ENCODE data around the gene ALPL. TPM values are rescaled to one million over a fixed set of nuclear protein-coding genes. Genes with fewer than 3 reads are reported as not detected.

Gene ALPL
- total RNA-seq, 2 experiments from 2014 or later, result not detected

DNA sequence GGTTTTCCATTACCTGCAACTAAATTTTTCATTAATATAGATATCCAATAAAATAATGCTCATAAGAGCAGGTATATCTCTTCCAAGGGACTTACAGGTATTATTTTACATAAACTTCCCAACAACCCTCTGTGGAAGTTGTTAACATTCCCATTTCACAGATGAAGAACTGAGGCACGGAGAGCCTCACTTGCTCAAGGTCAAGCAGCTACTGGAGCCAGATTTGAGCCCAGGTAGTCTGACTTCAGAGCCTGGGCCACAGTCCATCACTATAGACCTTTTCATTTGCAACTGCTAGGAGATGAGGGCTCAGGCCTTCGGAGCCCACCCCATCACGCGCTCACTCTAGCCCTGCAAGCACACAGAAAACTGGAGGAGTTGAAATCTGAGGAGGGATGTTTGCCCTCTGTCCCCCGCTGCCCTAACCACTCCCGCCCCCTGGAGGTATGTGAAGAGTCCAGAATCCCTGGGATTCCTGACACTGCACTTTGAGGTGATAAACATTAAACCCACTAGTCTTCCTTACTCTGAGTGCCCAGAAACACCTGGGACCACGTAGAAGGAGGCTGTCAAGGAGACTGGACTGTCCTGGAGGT lies 11.7 kb upstream of the ALPL start:
- intact Hi-C loops (cut with micrococcal nuclease), result no loop called here
- H3K36me3 Mint-ChIP-seq (ENCODE audit: low read depth), result no peaks in the 10 kb centered on the region
- H3K27ac Mint-ChIP-seq, result no peak overlapping the region
- H3K9me3 Mint-ChIP-seq, result no peaks in the 10 kb centered on the region
- TF ChIP-seq, protein P1, sequence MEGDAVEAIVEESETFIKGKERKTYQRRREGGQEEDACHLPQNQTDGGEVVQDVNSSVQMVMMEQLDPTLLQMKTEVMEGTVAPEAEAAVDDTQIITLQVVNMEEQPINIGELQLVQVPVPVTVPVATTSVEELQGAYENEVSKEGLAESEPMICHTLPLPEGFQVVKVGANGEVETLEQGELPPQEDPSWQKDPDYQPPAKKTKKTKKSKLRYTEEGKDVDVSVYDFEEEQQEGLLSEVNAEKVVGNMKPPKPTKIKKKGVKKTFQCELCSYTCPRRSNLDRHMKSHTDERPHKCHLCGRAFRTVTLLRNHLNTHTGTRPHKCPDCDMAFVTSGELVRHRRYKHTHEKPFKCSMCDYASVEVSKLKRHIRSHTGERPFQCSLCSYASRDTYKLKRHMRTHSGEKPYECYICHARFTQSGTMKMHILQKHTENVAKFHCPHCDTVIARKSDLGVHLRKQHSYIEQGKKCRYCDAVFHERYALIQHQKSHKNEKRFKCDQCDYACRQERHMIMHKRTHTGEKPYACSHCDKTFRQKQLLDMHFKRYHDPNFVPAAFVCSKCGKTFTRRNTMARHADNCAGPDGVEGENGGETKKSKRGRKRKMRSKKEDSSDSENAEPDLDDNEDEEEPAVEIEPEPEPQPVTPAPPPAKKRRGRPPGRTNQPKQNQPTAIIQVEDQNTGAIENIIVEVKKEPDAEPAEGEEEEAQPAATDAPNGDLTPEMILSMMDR (IDR thresholded peaks at IDR 0.05), result no peak
- ATAC-seq, result no peak
- CTCF ChIA-PET, result no interaction called here
- H3K27me3 Mint-ChIP-seq, result peaks cover 5% of the 10 kb centered on the region
- no peak for DNase-seq
- no peaks in the 10 kb centered on the region for H3K4me1 Mint-ChIP-seq (ENCODE audit: low read depth)
- no peak overlapping the region for H3K4me3 Mint-ChIP-seq
- POLR2A ChIA-PET, result no interaction called here

DNA sequence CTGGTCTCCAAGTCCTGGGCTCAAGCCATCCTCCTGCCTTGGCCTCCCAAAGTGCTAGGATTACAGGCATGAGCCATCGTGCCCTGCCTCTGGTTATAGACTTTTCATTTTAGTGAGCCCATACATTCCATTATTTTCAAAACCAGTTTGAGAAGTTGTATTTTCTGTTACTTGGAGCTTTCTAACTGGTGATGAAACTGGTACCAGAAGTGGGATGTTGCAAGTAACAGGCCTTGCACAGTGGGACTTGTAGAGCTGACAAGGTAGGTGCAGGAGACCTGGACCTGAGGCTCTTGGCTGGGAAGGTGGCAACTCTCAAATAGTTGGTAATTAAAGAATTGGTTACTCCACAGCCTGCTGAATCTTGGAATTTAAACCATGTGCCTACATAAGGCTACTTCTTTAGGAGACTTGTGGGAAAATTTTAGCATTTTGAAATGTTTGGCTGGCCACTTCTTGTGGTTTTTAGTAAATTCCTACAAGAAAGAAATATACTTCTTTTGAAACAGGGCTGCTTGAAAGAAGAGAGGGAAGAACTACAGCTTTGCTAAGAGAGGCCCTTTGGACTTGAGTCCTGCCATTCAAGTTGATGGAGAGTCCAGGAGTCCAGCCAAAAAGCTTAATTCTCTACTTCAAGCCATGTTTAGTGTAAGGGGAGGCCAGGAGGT lies 9.8 kb upstream of the ALPL start:
- DNase-seq, result no peak
- TF ChIP-seq, protein P1 (IDR thresholded peaks at IDR 0.05), result no peak
- Mint-ChIP-seq H3K27me3 (peaks cover 5% of the 10 kb centered on the region), H3K4me1 (ENCODE audit: low read depth) (no peaks in the 10 kb centered on the region), H3K9me3 (no peaks in the 10 kb centered on the region), H3K4me3 (no peak overlapping the region), H3K36me3 (ENCODE audit: low read depth) (no peaks in the 10 kb centered on the region), H3K27ac (no peak overlapping the region)
- CTCF ChIA-PET, result interaction anchor here (0.9 to 1.2 kb wide), 2 partner anchors 12 to 25 kb away, joined by 3 read pairs; no protein-coding TSS in a partner anchor
- ATAC-seq, result no peak
- POLR2A ChIA-PET, result no interaction called here
- intact Hi-C loops (cut with micrococcal nuclease), result no loop called here

DNA sequence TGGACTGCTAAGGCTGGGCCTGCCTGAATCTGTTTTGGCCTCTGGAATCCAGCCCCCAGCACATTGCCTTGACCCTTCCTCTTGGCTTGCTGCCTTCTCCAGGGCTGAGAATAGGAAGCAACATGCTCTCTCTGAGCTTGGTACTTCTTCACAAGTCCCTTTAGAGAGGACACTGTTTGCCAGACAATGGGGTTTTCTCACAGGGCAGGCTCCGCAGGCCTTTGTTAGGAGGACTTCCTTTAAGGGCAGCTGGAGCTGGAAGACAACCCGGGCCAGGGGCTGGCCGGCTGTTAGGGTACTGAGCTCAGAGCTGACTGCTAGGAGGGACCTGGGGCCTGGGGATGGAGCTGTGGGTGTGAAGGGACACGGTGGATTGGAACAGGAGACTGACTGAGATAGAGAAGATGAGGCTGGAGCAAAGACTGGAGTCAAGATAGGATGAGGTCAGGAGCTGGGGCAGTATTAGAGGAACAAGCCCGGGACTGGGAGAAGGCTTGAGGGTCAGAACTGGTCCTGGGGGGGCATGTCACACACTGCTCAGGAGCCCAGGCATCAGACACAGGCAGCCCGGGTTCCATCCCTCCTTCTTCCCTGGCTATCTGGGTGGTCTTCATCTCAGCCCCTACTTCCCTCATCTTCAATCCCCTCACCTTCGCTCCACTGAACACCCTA lies 5.4 kb upstream of the ALPL start:
- H3K4me3 Mint-ChIP-seq, result no peak overlapping the region
- TF ChIP-seq, protein P1 (IDR thresholded peaks at IDR 0.05), result no peak
- ChIA-PET CTCF (no interaction called here), POLR2A (no interaction called here)
- H3K27me3 Mint-ChIP-seq, result peaks cover 24% of the 10 kb centered on the region
- DNase-seq (no peak), ATAC-seq (no peak)
- peaks cover 3% of the 10 kb centered on the region for H3K4me1 Mint-ChIP-seq (ENCODE audit: low read depth)
- intact Hi-C loops (cut with micrococcal nuclease), result no loop called here
- no peaks in the 10 kb centered on the region for H3K9me3 Mint-ChIP-seq
- H3K36me3 Mint-ChIP-seq (ENCODE audit: low read depth), result no peaks in the 10 kb centered on the region
- H3K27ac Mint-ChIP-seq, result no peak overlapping the region

DNA sequence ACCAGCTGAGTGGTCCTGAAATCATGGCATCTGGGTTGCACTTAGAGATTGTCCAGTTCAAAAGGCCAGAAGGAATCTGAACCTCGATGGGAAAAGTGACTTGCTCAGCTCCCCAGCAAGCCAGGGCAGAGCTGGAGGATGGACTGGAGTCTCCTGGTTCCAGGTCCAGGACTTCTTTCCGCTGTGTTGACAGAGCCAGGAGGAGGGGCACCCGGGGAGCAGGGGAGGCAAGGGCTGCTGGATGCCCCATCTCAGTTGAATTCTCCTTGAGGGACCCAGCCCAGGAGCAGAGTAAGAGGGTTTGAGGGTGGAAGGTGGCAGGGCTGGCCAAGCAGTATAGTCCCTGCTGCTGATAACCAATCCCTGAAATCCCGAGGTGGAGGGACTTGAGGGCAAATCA lies 2.4 kb upstream of the ALPL start:
- CTCF ChIA-PET, result interaction anchor here (2.0 kb wide), 1 partner anchor 16 kb away, joined by 5 read pairs; no protein-coding TSS in a partner anchor
- H3K4me1 Mint-ChIP-seq (ENCODE audit: low read depth), result peaks cover 4% of the 10 kb centered on the region
- no peak overlapping the region for H3K27ac Mint-ChIP-seq
- ATAC-seq (no peak), DNase-seq (no peak)
- TF ChIP-seq, protein P1 (IDR thresholded peaks at IDR 0.05), result no peak
- no peaks in the 10 kb centered on the region for H3K36me3 Mint-ChIP-seq (ENCODE audit: low read depth)
- no peak overlapping the region for H3K4me3 Mint-ChIP-seq
- no peaks in the 10 kb centered on the region for H3K9me3 Mint-ChIP-seq
- peaks cover 40% of the 10 kb centered on the region for H3K27me3 Mint-ChIP-seq
- intact Hi-C loops (cut with micrococcal nuclease), result no loop called here
- POLR2A ChIA-PET, result no interaction called here
